GM23248 (cell line): ENCODE data around the gene DENND5B. TPM values are rescaled to one million over a fixed set of nuclear protein-coding genes. Genes with fewer than 3 reads are reported as not detected.
"Not testable (repeated sequence)": the region's sequence is repeated elsewhere in the genome, so short reads cannot be mapped to it uniquely, and the experiment has no call there.

Source experiments
- DNase-seq: peaks from one replicate; pipeline ENCODE4 v3.0.0-alpha.2; 2015
- H2AFZ ChIP-seq: fragments of 200-600 bp; sonication (generic); 2 replicates; pipeline ENCODE4 v1.6.1; 2016; ENCODE audit warnings: antibody characterized with exemption
- H3F3A ChIP-seq: fragments of 200-600 bp; sonication (generic); 2 replicates; pipeline ENCODE4 v1.6.1; 2016; ENCODE audit warnings: mild to moderate bottlenecking, antibody characterized with exemption, mixed run types; ENCODE audit not compliant: insufficient read depth
- H3K27ac ChIP-seq: fragments of 200-600 bp; sonication (generic); 2 replicates; pipeline ENCODE4 v1.5.1; 2016; ENCODE audit warnings: mild to moderate bottlenecking
- H3K27me3 ChIP-seq: fragments of 200-600 bp; sonication (generic); replicated peaks from 2 replicates; pipeline ENCODE4 v1.6.1; 2016; ENCODE audit warnings: mild to moderate bottlenecking; ENCODE audit not compliant: insufficient read depth
- H3K36me3 ChIP-seq: fragments of 200-600 bp; sonication (generic); 2 replicates; pipeline ENCODE4 v1.6.1; 2016; ENCODE audit warnings: low read depth, mild to moderate bottlenecking
- H3K4me1 ChIP-seq: fragments of 200-600 bp; sonication (generic); 2 replicates; pipeline ENCODE4 v1.6.1; 2016; ENCODE audit warnings: mild to moderate bottlenecking; ENCODE audit not compliant: insufficient read depth
- H3K4me2 ChIP-seq: fragments of 200-600 bp; sonication (generic); one replicate; pipeline ENCODE4 v1.6.1; 2016; ENCODE audit warnings: mild to moderate bottlenecking; ENCODE audit not compliant: unreplicated experiment
- H3K4me3 ChIP-seq: fragments of 200-600 bp; sonication (generic); 2 replicates; pipeline ENCODE4 v1.5.1; 2016; ENCODE audit warnings: mild to moderate bottlenecking
- H3K79me2 ChIP-seq: fragments of 200-600 bp; sonication (generic); 2 replicates; pipeline ENCODE4 v1.6.1; 2016; ENCODE audit warnings: mild to moderate bottlenecking; ENCODE audit not compliant: insufficient read depth
- H3K9ac ChIP-seq: fragments of 200-600 bp; sonication (generic); 2 replicates; pipeline ENCODE4 v1.6.1; 2016; ENCODE audit warnings: mild to moderate bottlenecking
- H3K9me2 ChIP-seq: fragments of 200-600 bp; sonication (generic); 2 replicates; pipeline ENCODE4 v1.6.1; 2016; ENCODE audit warnings: mixed run types, mild to moderate bottlenecking, moderate library complexity; ENCODE audit not compliant: insufficient read depth
- H3K9me3 ChIP-seq: fragments of 200-600 bp; sonication (generic); one replicate; pipeline ENCODE4 v1.6.1; 2017; ENCODE audit warnings: low read depth
- H4K20me1 ChIP-seq: fragments of 200-600 bp; sonication (generic); 2 replicates; pipeline ENCODE4 v1.6.0; 2016; ENCODE audit not compliant: insufficient read depth
- EZH2 ChIP-seq: fragments of 200-600 bp; sonication (generic); IDR thresholded peaks from 2 replicates; pipeline ENCODE4 v1.6.1; 2018; ENCODE audit warnings: antibody characterized with exemption, mild to moderate bottlenecking; ENCODE audit not compliant: insufficient read depth, poor library complexity, severe bottlenecking
- EZH2phosphoT487 ChIP-seq: fragments of 200-600 bp; sonication (generic); IDR thresholded peaks from 2 replicates; pipeline ENCODE4 v1.6.1; 2018; ENCODE audit warnings: antibody characterized with exemption, moderate library complexity, mild to moderate bottlenecking, low read depth; ENCODE audit not compliant: insufficient read depth
- WGBS, 2 experiments: methylation state at CpG; one replicate each; pipeline ENCODE4 v1.1.6; 2015 to 2017; ENCODE audit warnings: low lambda C conversion rate in 2 of 2, low coverage in 1 of 2; ENCODE audit errors: missing lambda C conversion rate in 2 of 2; 5-methylcytosine and 5-hydroxymethylcytosine counted together
- in situ Hi-C: fragments of 300-500 bp; cut with MboI; formaldehyde crosslinking; loops from 2 replicates; pipeline ENCODE4 v1.15.0; 2020
- polyA plus RNA-seq: library from polyadenylated mRNA; unstranded; fragments of >200 nt; fragmentation: Nextera tagmentation; extraction: Ambion mirVana; gene quantifications from 2 replicates; pipeline ENCODE4 v1.2.1, GENCODE V29; 2016
- total RNA-seq: library from RNA; depleted of rRNA; stranded (reverse); fragments of >200 nt; shearing (Covaris generic); gene quantifications from 2 replicates; pipeline ENCODE4 v1.2.3, GENCODE V29; 2014

The DENND5B gene
- total and polyA plus RNA-seq, 2 experiments from 2014 or later: 9.9 to 12.0 TPM

GRCh38 chr12:31560516-31560915, 30.4 kb downstream of the DENND5B start:
- H3K4me1 ChIP-seq: peaks cover 24% of the 10 kb centered on the region
- H3K27ac ChIP-seq: no peak overlapping the region
- H3K4me3 ChIP-seq: no peak overlapping the region
- H3K79me2 ChIP-seq: peaks cover 84% of the 10 kb centered on the region
- H3K36me3 ChIP-seq: no peaks in the 10 kb centered on the region
- DNase-seq: no peak
- no peaks in the 10 kb centered on the region for H4K20me1 ChIP-seq
- in situ Hi-C loops: no loop called here
- no peak overlapping the region for H3K4me2 ChIP-seq
- H3K9me2 ChIP-seq: peaks cover 3% of the 10 kb centered on the region; the same call in 1 of the 2 replicates
- TF ChIP-seq EZH2phosphoT487: no peak
- no peak overlapping the region for H2AFZ ChIP-seq
- H3K9ac ChIP-seq: no peak overlapping the region
- no peaks in the 10 kb centered on the region for H3K27me3 ChIP-seq
- 97 to 98% methylated on average over 2 of the region's 2 CpGs for WGBS, 2 experiments
- peaks cover 22% of the 10 kb centered on the region for H3F3A ChIP-seq
- no peaks in the 10 kb centered on the region for H3K9me3 ChIP-seq

GRCh38 chr12:31558521-31558920, 32.4 kb downstream of the DENND5B start:
- no peaks in the 10 kb centered on the region for H3K36me3 ChIP-seq
- H2AFZ ChIP-seq: no peak overlapping the region
- peak; percentile 73 for DNase-seq
- peaks cover 22% of the 10 kb centered on the region for H3F3A ChIP-seq
- no peak overlapping the region for H3K9ac ChIP-seq
- peak overlapping the region; percentile 26 for H3K4me2 ChIP-seq
- H3K4me1 ChIP-seq: peaks cover 24% of the 10 kb centered on the region
- no peaks in the 10 kb centered on the region for H3K9me3 ChIP-seq
- H3K27ac ChIP-seq: peak overlapping the region; percentile 63
- H3K9me2 ChIP-seq: peaks cover 3% of the 10 kb centered on the region; the same call in 1 of the 2 replicates
- H3K79me2 ChIP-seq: peaks cover 67% of the 10 kb centered on the region
- H4K20me1 ChIP-seq: no peaks in the 10 kb centered on the region
- TF ChIP-seq EZH2phosphoT487 (no peak), EZH2 (no peak)
- no peak overlapping the region; the same call in 1 of the 2 replicates for H3K4me3 ChIP-seq
- in situ Hi-C loops: no loop called here
- H3K27me3 ChIP-seq: no peaks in the 10 kb centered on the region

GRCh38 chr12:31557707-31558106, 33.2 kb downstream of the DENND5B start:
- Histone ChIP-seq H3K36me3 (no peaks in the 10 kb centered on the region), H3K9ac (no peak overlapping the region), H2AFZ (no peak overlapping the region), H3F3A (peaks cover 22% of the 10 kb centered on the region), H3K79me2 (peaks cover 59% of the 10 kb centered on the region), H3K4me1 (peaks cover 24% of the 10 kb centered on the region), H3K9me3 (no peaks in the 10 kb centered on the region), H3K27me3 (no peaks in the 10 kb centered on the region), H3K4me2 (peak overlapping the region; percentile 26), H4K20me1 (no peaks in the 10 kb centered on the region), H3K27ac (peak overlapping the region; percentile 63; the same call in 1 of the 2 replicates), H3K9me2 (peaks cover 3% of the 10 kb centered on the region; the same call in 1 of the 2 replicates), H3K4me3 (no peak overlapping the region)
- 98% methylated on average over 4 to 5 of the region's 5 CpGs for WGBS, 2 experiments
- in situ Hi-C loops: no loop called here
- DNase-seq: no peak
- no peak for TF ChIP-seq EZH2phosphoT487
- TF ChIP-seq EZH2: no peak

- DNase-seq, H3K9me2 ChIP-seq, H4K20me1 ChIP-seq, H3K4me3 ChIP-seq, H3K9me3 ChIP-seq, H3K27ac ChIP-seq, in situ Hi-C loops, H3K27me3 ChIP-seq, H3K4me2 ChIP-seq, H2AFZ ChIP-seq, H3K9ac ChIP-seq, H3K36me3 ChIP-seq: not testable (repeated sequence)
- H3K79me2 ChIP-seq: peaks cover 37% of the 10 kb centered on the region
- WGBS, 2 experiments: 90 to 93% methylated on average over 7 of the region's 9 CpGs
- H3F3A ChIP-seq: peaks cover 22% of the 10 kb centered on the region
- H3K4me1 ChIP-seq: peaks cover 24% of the 10 kb centered on the region
Observed at GRCh38 chr12:31555466-31555865, 35.5 kb downstream of the DENND5B start.

- WGBS, 2 experiments: 88 to 90% methylated on average over 2 to 3 of the region's 3 CpGs
- DNase-seq, H3K9me3 ChIP-seq, H3K4me3 ChIP-seq, H3K9me2 ChIP-seq, H3K27ac ChIP-seq, H3K27me3 ChIP-seq, in situ Hi-C loops, H3K9ac ChIP-seq, H4K20me1 ChIP-seq, H3F3A ChIP-seq, H2AFZ ChIP-seq, H3K36me3 ChIP-seq, H3K4me2 ChIP-seq, H3K4me1 ChIP-seq: not testable (repeated sequence)
- peaks cover 14% of the 10 kb centered on the region; the same call in 1 of the 2 replicates for H3K79me2 ChIP-seq
Observed at GRCh38 chr12:31550590-31550989, 40.3 kb downstream of the DENND5B start.
